ENCODE results near the gene FAM219A.

GRCh38 chr9:34405719-34406118 is 52.7 kb downstream of the FAM219A start:
- TF ChIP-seq POLR2A (IDR thresholded peaks at IDR 0.05) (no peak), CTCF (IDR thresholded peaks at IDR 0.05) (no peak), POLR2AphosphoS5 (IDR thresholded peaks at IDR 0.05) (no peak)

All from breast epithelium (tissue), 3 donors.